NCI-H2107 (cell line): ENCODE results near the gene PLEKHO1.
"Not testable (repeated sequence)": the region's sequence is repeated elsewhere in the genome, so short reads cannot be mapped to it uniquely, and the experiment has no call there.

Source experiments
- DNase-seq: peaks from one replicate; lab custom pipeline; 2025; lab: John Stamatoyannopoulos, UW

The PLEKHO1 gene

GRCh38 chr1:150173141-150173585 lies 23.4 kb downstream of the PLEKHO1 start:
- DNase-seq = no peak

DNA sequence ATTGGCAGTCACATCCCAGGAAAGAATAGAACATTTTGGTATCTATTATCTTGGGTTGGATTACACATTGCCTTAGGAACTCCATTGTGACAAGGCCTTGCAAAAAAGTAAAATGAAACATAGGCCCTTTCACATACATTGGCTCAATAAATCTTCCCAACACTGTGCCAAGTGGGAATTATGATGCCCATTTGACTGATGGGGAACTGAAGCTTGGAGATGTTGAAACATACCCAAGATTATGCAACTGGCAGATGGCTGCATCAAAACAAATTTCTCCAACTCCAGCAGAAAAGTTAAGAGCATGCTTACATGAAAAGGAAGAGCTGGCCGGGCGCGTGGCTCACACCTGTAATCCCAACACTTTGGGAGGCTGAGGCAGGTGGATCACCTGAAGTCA lies 26.9 kb downstream of the PLEKHO1 start:
- no peak for DNase-seq

- no peak for DNase-seq
These were observed 28.8 kb downstream of the PLEKHO1 start for GRCh38 chr1:150178548-150178947.

DNA sequence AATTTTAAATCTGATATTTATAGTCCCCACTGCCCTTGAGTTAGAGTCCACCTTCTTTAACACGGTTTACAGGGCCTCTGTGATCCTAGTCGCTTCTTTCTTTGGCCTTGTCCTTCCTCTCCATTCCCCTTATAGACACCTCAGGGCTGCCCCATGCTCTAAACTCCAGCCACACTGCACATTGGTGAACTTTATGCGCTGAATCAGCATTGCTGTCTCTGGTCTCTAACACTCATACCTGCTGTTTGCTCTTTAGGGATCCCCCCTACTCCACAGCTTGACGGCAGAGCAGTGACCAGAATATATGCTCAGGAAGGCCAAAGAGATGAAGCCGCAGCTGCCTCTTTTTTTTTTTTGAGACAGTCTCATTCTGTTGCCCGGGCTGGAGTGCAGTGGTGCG lies 30.2 kb downstream of the PLEKHO1 start:
- no peak for DNase-seq

DNA sequence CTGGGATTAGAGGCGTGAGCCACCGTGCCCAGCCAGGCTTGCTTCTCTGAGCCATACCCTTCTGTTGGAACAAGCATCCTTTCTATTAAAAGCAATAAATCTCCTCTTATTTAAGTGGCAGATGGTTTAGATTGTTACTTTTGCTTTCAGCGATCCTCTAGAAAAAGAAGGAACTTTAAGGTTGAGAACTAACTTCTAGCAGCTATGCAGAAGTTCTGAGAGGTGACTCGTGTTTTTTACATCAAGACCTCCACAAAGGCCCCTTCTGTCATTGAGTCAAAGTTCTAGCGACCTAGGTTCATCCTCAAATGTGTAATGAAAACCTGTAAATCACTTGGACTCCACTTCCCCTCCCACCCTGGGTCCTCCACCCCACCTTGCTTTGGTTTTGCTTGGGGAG lies 30.8 kb downstream of the PLEKHO1 start:
- no peak for DNase-seq

DNA sequence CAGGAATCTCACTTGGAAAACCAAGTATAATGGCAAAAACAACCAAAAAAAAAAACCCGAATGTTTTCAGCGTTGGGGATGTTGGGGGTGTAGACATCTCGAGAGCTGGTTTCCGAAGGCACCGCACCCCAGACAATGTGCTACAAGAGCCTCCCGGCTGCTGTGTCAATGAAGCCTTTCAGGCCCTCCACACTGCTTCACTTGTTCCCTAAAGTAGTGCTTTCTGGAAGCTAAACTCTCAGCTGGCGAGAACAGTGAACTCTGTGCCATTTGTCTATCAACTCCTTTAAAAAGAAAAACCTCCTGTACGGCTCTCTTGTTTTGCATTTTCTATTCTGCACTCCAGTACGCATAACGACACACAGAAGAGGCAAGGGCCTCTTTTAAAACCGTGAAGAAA lies 32.5 kb downstream of the PLEKHO1 start:
- no peak for DNase-seq

GRCh38 chr1:150183061-150183460 lies 33.3 kb downstream of the PLEKHO1 start:
- DNase-seq = no peak

DNA sequence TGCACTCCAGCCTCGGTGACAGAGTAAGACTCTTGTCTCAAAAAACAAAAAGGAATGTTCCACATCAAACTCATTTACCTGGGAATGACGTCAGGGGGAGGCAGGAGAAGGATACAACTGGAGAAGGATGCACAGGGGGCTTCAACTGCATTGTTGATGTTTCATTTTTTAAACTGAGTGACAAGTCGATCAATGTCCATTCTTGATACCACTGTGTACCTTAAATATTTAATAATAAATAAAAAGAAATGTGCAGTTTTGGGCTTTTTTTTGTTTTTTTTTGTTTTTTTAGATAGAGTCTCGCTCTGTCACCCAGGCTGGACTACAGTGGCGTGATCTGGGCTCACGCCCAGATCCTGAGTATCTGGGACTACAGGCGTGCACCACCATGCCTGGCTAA lies 35.8 kb downstream of the PLEKHO1 start:
- no peak for DNase-seq

GRCh38 chr1:150186438-150186788 lies 36.7 kb downstream of the PLEKHO1 start:
- not testable (repeated sequence) for DNase-seq

DNA sequence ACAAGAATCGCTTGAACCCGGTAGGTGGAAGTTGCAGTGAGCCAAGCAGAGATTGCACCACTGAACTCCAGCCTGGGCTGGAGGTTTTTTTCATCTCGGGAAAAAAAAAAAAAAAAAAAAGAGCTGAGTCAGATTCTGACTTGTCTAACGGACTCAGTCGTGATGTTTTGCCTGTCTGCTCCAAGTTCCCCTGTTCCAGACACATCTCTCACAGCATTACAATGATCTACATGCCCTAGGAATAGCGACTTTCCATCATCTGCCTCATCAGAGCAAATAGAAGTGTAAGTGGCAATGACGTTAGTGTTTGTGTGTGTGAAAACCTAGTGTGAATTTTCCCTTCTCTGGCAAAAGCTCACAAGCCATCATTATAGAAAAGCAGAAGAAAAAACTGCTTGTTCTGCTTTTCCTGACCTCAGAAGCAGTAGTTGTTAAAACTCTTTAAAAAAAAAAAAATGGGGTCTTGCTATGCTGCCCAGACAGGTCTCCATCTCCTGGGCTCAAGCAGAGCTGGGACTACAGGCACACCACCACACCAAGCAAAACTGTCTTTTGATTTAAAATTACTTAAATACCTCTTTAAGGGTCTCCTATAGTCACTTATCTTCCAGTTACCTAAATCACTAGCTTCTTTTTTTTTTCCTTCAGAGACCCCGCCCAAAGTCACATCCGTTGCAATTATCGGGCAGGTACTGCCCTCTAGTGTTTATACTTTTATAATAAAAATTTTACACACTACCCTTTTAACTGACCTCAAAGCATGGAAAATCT lies 37.3 kb downstream of the PLEKHO1 start:
- DNase-seq = no peak

DNA sequence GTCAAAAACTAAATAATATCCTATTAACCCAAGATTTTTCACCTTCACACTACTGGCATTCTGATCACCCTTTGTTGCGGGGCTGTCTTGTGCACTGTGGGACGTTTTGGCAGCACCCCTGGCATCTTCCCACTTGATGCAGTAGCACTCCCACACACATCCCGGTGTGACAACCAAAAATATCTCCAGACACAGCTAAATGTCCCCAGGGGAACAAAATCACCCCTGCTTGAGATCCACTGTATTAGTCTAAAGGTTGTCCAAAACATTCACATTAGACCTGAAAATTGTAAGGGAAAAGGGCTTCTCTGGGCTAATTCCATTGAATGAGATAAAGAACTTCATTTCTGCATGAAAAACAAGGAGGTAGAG lies 37.8 kb downstream of the PLEKHO1 start:
- no peak for DNase-seq

GRCh38 chr1:150192012-150192411 lies 42.3 kb downstream of the PLEKHO1 start:
- no peak for DNase-seq

DNA sequence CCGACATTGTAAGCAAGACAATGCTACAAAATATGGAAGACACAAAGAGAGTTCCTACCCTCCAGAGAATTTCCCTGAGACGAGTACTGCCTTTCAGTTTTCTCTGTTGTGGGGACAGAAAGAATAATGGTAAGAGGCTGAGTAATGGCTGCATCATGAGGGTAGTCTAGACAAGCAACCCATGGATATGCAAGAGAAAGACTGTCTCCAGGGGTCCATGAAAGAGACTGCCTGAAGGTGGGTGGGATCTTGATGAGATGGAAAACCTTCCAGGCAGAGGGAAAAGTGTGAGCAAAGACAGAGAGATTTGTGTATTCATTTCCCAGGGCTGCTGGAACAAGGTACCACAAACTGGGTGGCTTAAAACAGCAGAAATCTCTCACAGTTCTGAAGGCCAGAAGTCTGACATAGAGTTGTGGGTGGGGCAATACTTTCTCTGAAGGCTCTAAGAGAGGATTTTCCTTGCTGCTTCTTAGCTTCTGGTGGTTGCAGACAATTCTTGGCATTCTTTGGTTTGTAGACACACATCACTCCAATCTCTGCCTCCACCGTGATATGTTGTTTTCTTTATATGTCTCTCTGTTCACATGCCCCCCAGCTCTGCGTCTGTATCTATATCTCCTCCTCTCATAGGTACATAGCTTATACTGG lies 44.8 kb downstream of the PLEKHO1 start:
- no peak for DNase-seq

DNA sequence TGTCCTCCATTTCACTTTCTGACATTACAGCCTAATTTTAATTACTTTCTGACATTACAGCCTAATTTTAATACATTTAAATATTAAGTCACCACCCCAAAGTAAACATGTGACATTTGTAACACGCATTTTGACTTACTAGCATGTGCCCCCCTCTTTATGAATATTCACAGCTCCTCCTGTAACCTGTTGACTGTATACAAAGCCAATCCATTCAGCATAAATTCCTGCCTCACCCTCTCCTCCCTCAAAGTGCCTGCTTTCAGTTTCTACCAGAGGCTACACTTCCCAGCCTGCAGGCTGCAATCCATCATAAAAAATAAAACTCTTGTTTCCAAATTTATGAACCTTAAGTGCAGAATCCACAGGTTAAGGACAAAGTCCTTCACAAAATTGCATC lies 46.7 kb downstream of the PLEKHO1 start:
- no peak for DNase-seq

GRCh38 chr1:150207281-150207971 lies 57.7 kb downstream of the PLEKHO1 start:
- no peak for DNase-seq

- DNase-seq = not testable (repeated sequence)
These were observed 58.7 kb downstream of the PLEKHO1 start for GRCh38 chr1:150208460-150208859.
